ENCODE results near the gene C2CD2.

C2CD2 gene

GRCh38 chr21:41903559-41904351 lies 50.1 kb downstream of the C2CD2 start:
- DNase-seq = no peak

DNA sequence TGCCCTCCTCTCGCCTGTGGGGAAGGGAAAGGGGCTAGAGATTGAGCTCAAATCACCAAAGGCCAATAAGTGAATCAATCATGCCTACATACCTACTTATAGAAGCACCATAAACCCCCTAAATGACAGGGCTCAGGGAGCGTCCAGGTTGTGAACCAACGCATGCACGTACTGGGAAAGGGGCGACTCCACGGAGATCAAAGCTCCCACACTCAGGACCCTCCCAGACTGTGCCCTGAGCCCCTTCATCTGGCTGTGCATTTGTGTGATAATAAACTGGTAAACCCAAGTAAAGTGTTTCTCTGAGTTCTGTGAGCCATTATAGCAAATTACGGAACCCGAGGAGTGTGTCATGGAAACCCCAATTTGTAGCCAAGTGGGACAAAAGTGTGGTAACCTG lies 50.9 kb downstream of the C2CD2 start:
- no peak for DNase-seq

DNA sequence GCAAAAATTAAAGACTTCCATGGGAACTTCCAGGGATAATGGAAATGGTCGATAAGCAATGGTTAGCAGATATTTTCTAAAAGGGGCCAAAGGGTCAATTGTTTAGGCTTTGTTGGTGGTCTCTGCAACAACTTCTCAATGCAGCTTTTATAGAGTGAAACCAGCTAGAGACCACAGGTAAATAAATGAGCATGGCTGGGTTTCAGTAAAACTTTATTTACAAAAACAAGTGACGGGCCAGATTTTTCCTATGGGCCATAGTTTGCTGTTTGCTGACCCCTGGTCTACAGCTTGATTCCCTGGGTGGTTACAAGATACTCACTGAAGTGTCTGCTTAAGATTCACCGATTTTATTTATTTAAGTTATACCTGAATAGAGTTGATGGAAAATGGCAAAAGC lies 52.0 kb downstream of the C2CD2 start:
- no peak for DNase-seq

GRCh38 chr21:41901099-41901498 lies 52.7 kb downstream of the C2CD2 start:
- DNase-seq = no peak

DNA sequence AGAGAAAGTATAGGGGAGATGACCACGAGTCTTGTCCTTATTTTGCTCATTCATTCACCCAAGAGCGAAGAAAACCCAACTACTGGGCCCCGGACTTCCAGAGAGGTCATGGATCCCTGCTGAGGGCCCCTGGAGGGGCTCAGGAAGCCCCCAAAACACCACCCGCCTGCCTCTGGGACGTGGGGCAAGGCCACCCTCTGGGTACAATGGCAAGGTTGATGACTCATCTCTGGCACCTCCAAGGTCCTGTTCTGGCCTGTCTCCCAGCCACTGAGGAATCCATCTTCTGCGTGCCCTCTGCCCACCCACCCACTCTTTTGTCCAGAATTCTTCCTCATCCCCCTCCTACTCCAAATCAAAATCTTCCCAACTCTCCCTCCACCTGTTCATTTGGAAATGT lies 53.4 kb downstream of the C2CD2 start:
- no peak for DNase-seq

- DNase-seq = no peak
Observed at GRCh38 chr21:41899426-41900202, 54.2 kb downstream of the C2CD2 start.

DNA sequence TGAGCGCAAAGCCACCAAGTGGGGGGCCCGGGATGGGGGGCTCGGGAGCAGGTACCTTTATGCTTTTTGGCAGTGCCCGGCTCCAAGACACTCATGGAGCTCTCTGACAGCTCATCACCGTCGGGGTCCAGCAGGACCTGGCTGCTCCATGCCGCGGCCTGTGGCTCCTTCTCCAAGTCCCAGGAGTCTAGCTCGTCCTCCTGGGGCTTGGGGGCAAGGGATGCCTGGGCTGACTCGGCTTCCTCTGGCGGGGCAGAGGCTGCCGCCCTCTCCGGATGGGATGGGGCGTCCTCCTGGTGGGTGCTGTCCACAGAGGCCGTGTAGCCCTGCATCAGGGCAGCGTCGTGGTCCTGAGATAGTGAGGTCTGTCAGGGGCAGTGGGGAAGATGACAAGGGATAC lies 54.8 kb downstream of the C2CD2 start:
- DNase-seq = no peak

DNA sequence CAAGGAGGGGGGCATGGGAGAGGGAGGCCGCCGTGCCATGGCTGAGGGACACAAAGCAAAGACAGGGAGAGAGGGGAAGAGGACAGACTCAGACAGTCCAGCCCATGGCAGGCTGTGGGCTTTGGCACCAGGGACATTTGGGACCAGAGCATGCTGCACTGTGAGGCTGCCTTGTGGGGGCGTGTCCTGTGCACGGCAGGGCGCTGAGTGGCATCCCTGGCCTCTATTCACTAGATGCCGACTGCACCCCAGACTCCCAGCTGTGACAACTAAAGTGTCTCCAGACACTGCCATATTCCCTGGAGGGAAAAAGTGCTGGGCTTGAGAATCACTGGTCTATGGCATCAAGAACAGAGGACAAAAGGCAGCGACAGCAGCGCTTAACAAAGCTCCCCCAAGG lies 56.1 kb downstream of the C2CD2 start:
- DNase-seq = no peak

DNA sequence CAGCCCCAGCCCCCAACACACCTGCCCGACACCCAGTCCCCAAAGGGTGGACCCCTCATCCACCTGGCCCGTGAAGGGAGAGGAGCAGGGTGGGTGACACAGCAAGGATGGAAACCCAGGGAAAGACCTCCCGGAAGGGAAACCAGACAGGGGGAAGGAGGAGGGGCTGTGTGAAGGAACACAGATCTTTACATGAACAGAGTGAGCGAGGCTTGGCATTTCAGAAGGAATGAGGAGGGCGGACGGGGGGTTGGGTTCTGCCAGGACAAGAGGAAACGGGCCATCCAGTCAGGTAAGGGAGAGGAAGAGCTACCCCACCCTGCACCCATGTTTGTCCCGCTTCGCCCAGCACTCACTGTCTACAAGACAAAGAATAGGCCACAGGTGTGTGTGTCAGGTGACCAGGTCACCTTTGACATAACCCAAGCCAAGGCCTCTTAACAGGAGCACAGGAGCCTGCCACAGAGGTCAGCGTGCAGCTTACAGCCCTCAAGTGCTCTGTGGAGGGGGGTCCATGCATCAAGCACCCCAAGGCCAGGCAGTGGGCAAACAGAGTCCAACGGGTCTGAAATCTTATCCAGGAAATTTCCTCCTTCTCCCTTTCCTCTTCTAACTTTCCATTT lies 56.7 kb downstream of the C2CD2 start:
- DNase-seq = no peak

- no peak for DNase-seq
Observed at GRCh38 chr21:41895643-41896493, 58.0 kb downstream of the C2CD2 start.

GRCh38 chr21:41894922-41895557 lies 58.8 kb downstream of the C2CD2 start:
- DNase-seq = no peak

GRCh38 chr21:41894511-41894910 lies 59.3 kb downstream of the C2CD2 start:
- DNase-seq = no peak

GRCh38 chr21:41892726-41893125 lies 61.1 kb downstream of the C2CD2 start:
- DNase-seq = no peak

DNA sequence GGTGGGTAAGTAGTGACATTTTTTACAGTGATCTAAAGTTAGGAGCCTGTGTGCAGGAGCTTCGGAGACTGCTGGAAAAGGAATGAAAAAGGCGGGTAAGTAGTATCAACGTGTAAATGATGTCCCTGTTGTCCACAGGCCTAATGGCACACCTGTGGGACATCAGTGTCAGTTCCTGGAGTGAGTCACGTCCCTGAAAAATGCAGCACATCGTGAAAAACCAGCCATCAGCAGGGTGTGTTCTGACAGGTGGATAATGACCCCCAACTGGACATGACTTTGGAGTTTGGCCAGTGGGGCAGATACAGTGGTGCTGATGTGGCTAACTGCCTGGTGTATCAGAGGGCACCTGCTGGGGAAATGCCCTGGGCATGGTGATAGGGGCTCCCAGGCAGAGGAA lies 62.7 kb downstream of the C2CD2 start:
- DNase-seq = no peak

GRCh38 chr21:41890355-41890754 lies 63.5 kb downstream of the C2CD2 start:
- no peak for DNase-seq

DNA sequence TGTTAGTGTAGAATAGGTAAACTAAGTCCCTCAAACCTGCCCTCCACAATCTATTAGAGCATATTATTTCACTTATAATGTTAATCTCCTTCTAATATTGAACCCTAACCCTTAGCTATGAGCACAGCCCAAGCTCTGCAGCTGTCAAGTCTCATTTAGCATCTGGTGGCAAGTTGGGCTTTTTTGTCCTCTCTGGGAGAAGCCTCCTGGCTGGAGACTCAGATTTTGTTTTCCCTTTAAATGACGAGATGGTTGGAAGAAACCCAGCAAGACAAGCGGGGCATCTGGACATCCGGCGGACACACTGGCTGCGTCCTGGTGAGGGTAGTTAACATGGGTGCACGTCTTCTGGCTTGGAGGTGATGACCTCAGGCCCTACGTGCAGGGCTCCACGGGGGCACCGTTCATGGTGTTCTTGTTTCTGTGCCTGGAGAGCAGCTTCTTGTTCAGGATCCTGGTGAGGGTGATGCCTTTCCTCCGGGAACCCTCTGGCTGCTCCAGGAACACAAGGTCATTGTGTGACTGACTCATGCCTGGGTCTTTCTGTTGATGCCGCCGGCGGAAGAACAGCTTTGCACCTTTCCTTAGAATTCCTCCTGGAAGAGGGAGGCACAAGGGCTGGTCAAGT lies 65.0 kb downstream of the C2CD2 start:
- no peak for DNase-seq

DNA sequence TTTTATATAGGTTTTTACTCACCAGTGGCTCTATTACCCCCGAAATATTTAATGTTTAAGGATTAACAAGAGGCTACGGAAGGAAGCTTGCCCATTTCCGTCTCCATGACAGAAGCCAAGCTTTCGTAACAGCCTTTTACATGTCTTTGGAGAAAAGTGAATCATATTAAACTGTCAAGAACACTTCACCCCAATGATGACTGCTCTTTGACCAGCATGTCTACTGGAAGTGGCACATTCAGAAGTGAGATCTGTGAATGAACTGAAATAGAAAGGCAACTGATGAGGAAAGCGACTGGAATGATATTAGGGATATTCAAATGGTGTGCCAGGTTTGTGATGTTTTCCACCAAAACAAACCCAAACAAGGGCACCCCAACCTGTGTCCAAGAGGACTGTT lies 66.2 kb downstream of the C2CD2 start:
- DNase-seq = no peak

DNA sequence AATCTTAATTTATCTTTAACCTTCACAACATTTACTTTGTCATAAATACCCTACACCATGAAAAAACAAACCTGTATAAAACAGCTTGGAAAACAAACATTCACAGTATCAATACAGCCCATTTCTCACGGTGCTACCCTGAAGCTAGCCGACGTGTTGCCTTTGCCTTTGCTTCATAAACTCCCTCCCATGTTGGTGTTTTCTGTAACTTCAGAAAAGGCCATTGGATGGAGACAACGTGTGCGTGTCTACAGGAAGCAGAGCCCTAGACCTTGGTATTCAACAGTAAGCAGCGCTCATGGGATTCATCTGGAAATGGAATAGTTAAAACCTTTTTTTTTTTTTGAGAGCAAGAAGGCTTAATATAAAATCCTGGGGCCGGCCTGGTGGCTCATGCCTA lies 67.5 kb downstream of the C2CD2 start:
- DNase-seq = no peak

GRCh38 chr21:41885341-41886024 lies 68.3 kb downstream of the C2CD2 start:
- no peak for DNase-seq

- DNase-seq = no peak
Observed at GRCh38 chr21:41884501-41885030, 69.3 kb downstream of the C2CD2 start.

- no peak for DNase-seq
Observed at GRCh38 chr21:41883582-41883981, 70.2 kb downstream of the C2CD2 start.
